GM19397 (cell line): Measurements from ENCODE around the gene ZNF318.
"Not testable (repeated sequence)": the region's sequence is repeated elsewhere in the genome, so short reads cannot be mapped to it uniquely, and the experiment has no call there.

ENCODE experiments used
- ATAC-seq: cut with Tn5 transposase; IDR thresholded peaks from one replicate; pipeline ENCODE4 v1.9.1; 2021; ENCODE audit warnings: mild to moderate bottlenecking, moderate library complexity; ENCODE audit not compliant: unreplicated experiment

The ZNF318 gene

GRCh38 chr6:43338243-43338642, 31.2 kb downstream of the ZNF318 start:
- ATAC-seq = no peak

DNA sequence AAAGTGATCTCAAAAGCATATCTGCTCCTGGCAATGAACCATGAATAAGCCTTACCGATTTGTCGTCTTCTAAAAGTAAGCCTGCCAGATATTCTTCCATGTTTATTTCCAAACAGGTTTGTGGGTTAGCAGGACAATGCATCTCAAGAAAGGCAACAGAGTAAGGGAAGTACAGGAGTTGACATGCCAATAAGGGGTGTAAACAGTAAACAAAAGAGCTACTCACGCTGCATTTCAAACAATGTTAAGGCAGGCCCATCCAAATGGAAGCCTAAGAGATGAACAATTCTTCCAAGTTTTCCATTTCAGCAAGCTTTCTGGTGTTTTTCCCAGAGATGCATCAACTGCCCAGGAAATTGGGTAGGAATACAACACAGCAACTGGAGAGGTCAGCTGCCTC, 33.1 kb downstream of the ZNF318 start:
- ATAC-seq = no peak

DNA sequence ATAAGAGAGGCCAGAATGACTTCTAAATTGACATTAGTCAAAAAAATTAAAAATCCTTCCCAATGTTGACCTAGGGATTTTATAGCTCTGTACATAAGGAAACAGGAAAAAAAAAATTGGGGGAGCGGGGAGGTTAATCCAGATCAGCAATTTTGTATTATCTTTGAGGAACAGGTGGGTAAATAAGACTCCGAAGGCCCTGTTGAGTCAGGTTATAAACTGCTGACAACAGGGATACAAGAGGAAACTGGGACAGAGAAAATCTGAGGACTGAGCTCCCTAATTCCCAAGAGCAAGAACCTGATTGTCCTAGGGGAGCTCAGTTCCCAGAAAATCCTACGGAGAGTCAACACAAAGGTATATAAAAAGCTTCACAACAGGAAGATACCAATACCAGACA, 34.0 kb downstream of the ZNF318 start:
- no peak for ATAC-seq

- no peak for ATAC-seq
Measured at GRCh38 chr6:43334466-43335095, 34.9 kb downstream of the ZNF318 start.

GRCh38 chr6:43331891-43332290, 37.6 kb downstream of the ZNF318 start:
- no peak for ATAC-seq

DNA sequence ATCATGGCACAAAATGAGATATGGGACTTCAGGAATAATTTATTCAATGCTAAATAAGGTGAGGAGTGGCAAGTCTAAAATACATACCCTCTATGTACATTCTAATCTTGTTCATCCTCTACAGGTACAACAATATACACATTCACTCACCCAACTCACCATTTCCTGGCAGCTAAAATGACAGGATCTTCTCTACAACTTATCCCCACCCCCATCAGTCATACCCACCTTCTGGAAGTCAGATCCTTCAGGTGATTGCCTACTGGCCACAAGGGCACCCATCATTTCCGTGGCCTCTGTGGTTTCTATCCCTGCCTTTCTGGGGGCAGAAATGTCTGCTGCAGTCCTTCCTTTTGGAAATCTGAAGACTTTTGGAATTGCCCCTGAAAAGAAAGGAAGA, 38.0 kb downstream of the ZNF318 start:
- ATAC-seq = no peak

DNA sequence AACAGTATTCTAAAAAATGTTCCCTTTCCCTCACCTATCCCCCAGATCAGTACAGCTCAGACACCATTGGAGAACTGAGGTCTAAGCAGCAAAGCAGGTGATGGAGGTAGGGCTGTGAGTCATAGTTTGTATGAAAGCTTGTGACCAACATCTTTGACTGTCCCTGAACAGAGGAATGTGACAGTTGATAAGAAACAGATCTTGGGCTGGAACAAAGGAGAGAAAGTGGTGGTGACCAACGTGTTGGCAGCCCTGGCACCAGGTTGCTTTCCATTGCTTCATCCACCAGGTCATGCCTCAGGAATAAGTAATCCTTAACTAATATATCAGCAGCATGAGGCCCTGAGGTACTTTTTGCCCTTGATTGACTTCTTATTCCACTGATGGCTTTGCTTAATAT, 40.9 kb downstream of the ZNF318 start:
- no peak for ATAC-seq

DNA sequence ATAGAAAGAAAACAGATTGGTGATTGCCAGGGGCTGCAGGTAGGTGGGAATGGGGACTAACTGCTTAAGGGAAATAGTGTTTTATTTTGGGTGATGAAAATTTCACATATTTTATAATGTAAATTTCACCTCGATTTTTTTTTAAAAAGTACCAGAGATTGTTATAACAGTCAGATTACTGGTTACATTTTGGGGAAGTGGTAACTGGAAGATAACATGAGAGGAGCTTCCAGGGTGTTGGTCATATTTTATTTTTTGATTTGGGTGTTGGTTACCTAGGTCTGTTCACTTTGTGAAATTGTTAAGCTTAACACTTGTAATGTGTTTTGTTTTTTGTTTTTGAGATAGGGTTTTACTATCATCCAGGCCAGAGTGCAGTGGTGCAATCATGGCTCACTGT, 43.6 kb downstream of the ZNF318 start:
- ATAC-seq = no peak

DNA sequence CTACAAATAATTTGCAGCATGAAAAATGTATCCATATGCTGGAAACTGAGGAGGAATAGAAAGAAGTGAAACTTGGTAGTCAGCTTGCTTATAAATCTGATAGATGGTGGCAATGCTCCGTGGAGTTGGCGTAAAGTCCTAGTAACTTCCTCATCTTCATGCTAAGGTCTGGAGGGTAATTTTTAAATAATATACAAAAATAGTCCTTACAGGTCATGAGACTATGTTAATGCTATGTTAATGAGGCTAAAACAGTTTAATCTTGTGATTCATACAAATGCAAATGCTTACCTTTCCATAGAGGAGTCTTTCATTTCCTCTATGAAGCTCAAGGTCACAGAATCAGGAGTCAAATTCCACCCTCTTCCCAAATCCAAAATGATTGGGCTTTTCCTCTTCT, 51.4 kb downstream of the ZNF318 start:
- no peak for ATAC-seq

DNA sequence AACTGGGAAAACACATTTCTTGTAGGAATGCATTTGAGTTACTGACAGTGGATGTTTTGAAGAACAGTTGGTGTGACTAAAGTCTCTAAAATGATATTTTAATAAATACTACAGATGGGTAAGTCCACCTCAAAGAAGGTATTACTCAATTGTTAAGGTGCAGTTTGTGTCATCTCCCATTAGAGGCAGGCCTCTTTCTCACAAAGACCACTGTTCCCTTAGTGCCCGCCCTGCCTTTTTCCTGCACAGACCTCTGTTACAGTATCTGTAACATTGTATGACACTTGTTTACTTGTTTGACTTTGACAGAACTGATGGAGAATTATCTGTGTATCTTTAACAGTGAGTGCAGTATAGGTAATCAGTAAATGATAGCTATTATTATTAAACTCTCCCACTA, 55.6 kb downstream of the ZNF318 start:
- ATAC-seq = no peak

GRCh38 chr6:43311666-43312065, 57.8 kb downstream of the ZNF318 start:
- no peak for ATAC-seq

GRCh38 chr6:43310624-43311023, 58.8 kb downstream of the ZNF318 start:
- no peak for ATAC-seq

DNA sequence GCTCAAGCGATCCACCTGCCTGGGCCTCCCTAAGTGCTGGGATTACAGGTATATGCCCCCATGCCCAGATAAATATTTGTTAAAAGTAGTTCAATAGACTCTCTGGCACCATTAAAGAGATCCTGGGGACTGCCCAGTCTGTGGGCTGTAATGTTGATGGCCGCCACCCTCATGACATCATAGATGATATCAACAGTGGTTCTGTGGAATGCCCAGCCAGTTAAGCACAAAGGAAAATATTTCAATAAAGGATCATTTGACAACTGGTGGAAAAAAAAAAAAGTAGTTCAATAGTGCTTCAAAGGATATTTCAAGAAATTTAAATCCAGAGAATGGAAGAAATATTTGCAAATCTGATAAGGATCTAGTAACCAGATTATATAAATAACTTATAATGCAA, 59.3 kb downstream of the ZNF318 start:
- no peak for ATAC-seq

DNA sequence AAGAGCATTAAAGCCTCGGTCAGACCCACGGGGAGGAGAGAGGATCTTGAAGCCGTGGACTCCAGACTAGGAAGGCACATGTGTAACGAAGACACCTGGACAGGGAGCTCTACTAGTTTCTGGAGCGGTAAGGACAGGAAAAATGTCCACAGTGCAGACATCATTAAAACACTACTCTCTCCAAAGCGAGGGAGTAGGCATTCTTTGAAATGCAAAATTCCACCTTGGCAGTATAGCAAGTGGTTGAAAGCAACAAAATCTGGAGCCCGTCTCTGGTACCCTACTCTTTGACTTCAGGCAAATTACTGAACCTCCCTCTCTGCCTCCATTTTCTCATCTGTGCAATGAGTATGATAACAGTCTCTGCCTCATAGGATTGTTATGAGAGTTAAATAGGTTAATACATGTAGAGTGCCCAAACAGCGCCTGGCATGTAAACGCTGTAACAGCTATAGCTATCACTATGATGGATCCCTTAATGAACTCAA, 60.4 kb downstream of the ZNF318 start:
- ATAC-seq = no peak

DNA sequence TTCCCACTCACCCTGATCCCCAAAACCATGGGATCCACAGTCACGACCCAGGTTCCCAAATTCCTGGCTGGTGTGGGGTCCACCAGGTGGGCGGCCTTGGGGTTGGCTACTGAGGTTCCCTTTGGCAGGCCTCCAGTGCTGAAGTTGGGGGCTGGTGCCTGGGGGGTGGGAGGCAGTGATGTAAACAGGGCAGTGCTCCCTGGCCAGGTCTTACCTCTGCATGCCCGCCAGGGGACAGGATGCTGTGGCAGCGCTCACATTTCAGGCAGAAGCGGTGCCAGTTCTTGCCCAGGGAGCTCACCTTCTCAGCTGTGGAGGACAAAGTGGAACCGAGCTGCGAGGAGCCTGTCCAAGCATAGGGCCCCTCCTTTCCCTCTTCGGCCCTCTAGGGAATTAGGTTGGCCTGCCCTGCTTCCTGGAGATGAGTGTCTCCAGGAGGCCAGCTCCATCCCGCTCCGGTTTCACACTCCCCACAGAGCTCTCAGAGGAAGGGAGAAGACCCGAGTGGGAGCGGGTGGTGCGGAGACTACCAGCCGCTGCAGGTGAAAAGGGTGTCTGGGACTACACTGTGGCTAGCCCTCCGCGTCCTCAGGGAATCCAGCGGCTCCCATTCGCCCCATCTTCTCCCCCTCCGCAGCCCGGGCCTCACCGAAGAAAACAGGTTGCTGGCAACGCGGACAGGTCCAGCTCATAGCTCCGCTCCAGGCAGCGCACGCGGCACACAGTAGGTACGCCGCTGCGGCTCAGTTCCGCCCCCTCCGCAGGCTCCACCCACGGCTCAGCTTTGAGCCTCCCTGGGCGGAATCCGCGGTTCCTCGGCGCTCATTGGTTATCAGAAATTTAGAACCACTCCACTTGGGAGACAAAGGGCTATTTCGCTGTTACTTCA, 61.1 kb downstream of the ZNF318 start, which contains the start of gene CRIP3:
Gene CRIP3, minus strand, starts transcription at position 726 of the 889 bp plus-strand sequence. Its CDS starts 34 bp downstream, at position 692.
- no peak for ATAC-seq

- no peak for ATAC-seq
Measured at GRCh38 chr6:43307451-43308100, 61.9 kb downstream of the ZNF318 start.

- no peak for ATAC-seq
Measured at GRCh38 chr6:43306086-43306485, 63.4 kb downstream of the ZNF318 start.

GRCh38 chr6:43304882-43305281, 64.6 kb downstream of the ZNF318 start:
- no peak for ATAC-seq

- ATAC-seq = no peak
Measured at GRCh38 chr6:43304361-43304760, 65.1 kb downstream of the ZNF318 start.

- ATAC-seq = no peak
Measured at GRCh38 chr6:43303751-43304331, 65.6 kb downstream of the ZNF318 start.

DNA sequence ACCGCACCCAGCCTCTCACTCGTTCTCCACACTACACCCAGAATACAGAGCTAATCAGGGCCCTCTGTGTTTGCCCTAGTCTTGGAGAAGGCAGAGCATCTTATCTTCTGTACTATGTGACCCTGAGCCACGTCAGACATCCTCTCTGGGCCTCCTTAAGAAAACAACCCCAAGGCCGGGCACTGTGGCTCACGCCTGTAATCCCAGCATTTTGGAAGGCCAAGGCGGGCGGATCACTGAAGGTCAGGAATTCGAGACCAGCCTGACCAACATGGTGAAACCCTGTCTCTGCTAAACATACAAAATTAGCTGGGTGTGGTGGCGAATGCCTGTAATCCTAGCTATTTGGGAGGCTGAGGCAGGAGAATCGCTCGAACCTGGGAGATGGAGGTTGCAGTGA, 66.4 kb downstream of the ZNF318 start:
- not testable (repeated sequence) for ATAC-seq
